Naive B cell (primary cell): ENCODE results near the gene GNA12. TPM values are rescaled to one million over a fixed set of nuclear protein-coding genes. Genes with fewer than 3 reads are reported as not detected.

Source experiments
- ATAC-seq, 2 donors: fragments of 150-1000 bp; cut with Tn5 transposase; 2 replicates each; pipeline ENCODE4 v1.10.0; 2021; ENCODE audit warnings: low read depth in 2 of 2, mild to moderate bottlenecking in 2 of 2, moderate library complexity in 2 of 2
- DNase-seq: peaks from one replicate; pipeline ENCODE4 v3.0.0; 2022
- H3K27ac Mint-ChIP-seq, 6 donors: one replicate each; pipeline ENCODE4 v1.8.0; 2020 to 2022; ENCODE audit warnings: mild to moderate bottlenecking in 6 of 6, mixed read lengths in 6 of 6, moderate library complexity in 5 of 6, inconsistent platforms in 2 of 6
- H3K27me3 Mint-ChIP-seq, 3 donors: one replicate each; pipeline ENCODE4 v1.8.0; 2021 to 2022; ENCODE audit warnings: mixed read lengths in 3 of 3, mild to moderate bottlenecking in 1 of 3
- H3K36me3 Mint-ChIP-seq, 2 donors: one replicate each; pipeline ENCODE4 v1.8.0; 2020 to 2022; ENCODE audit warnings: mixed read lengths in 2 of 2, inconsistent platforms in 1 of 2, mild to moderate bottlenecking in 1 of 2
- H3K4me1 Mint-ChIP-seq, 3 donors: one replicate each; pipeline ENCODE4 v1.8.0; 2020 to 2022; ENCODE audit warnings: mixed read lengths in 3 of 3, inconsistent platforms in 1 of 3, mild to moderate bottlenecking in 1 of 3, moderate library complexity in 1 of 3
- H3K4me3 Mint-ChIP-seq, 8 donors: one replicate each; pipeline ENCODE4 v1.8.0; 2020 to 2022; ENCODE audit warnings: mild to moderate bottlenecking in 8 of 8, mixed read lengths in 8 of 8, moderate library complexity in 8 of 8, inconsistent platforms in 2 of 8
- H3K9me3 Mint-ChIP-seq, 7 donors: one replicate each; pipeline ENCODE4 v1.8.0; 2020 to 2022; ENCODE audit warnings: mixed read lengths in 7 of 7, mild to moderate bottlenecking in 5 of 7, inconsistent platforms in 2 of 7, moderate library complexity in 1 of 7
- polyA plus RNA-seq, 6 donors: library from polyadenylated mRNA; unstranded; fragments of 300-500 nt; fragmentation: Illumina TruSeq; gene quantifications; one replicate each; pipeline ENCODE4 v1.2.3, GENCODE V29; 2021; ENCODE audit warnings: low read depth in 6 of 6

GNA12 gene
- polyA plus RNA-seq, 6 donors from 2014 or later = 26.6 to 43.8 (median 34.8) TPM

DNA sequence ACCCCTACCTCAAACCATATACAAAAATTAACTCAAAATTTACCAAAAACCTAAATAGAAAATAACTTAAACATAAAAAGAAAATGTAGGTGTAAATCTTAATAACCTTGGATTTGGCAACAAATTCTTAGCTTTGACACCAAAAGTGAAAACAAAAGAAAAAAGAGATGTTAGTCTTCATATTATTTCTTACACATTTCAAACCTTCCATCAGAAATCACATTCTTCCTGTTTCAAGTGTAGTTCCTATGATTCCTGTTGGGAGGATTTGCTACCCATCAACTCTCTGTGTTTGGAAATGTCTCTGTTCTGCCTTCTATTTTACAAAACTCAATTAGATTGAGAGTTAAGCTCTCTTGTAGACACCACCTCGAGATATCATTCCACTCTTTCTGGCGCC is 62.0 kb downstream of the GNA12 start:
- Mint-ChIP-seq H3K9me3 (no peaks in the 10 kb centered on the region), H3K36me3 (peaks cover 14 to 16% of the 10 kb centered on the region in 2 donors), H3K27me3 (no peaks in the 10 kb centered on the region), H3K4me3 (no peak overlapping the region), H3K27ac (peak overlapping the region in 1 of 6 donors; percentile 49), H3K4me1 (peaks cover 15 to 24% (median 17%) of the 10 kb centered on the region in 3 donors)
- ATAC-seq (no peak), DNase-seq (no peak)

DNA sequence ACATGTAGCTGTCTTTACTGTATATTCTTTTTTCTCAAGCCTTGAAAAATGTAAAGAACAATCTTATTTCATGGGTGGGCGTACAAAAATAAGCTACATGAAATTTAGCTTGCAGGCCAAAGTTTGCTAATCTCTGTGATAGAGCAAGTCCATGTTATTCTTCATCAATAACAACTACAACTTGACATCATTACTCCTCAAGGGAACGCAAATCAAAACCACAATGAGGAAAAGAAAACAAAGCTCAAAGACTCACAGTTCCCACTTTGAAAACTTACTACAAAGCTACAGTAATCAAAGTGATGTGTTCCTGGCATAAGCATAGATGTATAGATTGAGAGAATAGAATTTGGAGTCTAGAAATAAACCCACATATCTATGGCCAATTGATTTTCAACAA is 62.5 kb downstream of the GNA12 start:
- H3K27ac Mint-ChIP-seq = peak overlapping the region in 4 of 6 donors; percentile 7 to 88 (median 52)

DNA sequence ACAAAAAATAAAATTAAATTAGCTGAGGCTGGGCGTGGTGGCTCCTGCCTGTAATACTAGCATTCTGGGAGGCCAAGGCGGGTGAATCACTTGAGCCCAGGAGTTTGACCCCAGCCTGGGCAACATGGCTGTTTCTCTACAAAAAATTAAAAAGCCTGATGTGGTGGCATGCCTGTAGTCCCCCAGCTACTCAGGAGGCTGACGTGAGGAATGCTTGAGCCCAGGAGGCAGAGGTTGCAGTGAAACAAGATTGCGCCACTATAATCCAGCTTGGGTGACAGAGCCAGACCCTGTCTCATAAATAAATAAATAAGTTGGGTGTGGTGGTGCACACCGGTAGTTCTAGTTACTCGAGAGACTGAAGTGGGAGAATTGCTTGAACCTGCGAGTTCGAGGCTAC is 65.1 kb downstream of the GNA12 start:
- DNase-seq = no peak
- Mint-ChIP-seq H3K9me3 (no peaks in the 10 kb centered on the region), H3K27me3 (no peaks in the 10 kb centered on the region), H3K4me1 (peaks cover 23 to 25% (median 24%) of the 10 kb centered on the region in 3 donors), H3K36me3 (peaks cover 8 to 18% of the 10 kb centered on the region in 2 donors), H3K4me3 (no peak overlapping the region), H3K27ac (peak overlapping the region in 2 of 6 donors; percentile 60 to 93)
- ATAC-seq = no peak

More for the DNA sequence above, 62.5 kb downstream of the GNA12 start:
- ATAC-seq (peak in 1 of 2 donors; percentile 37), DNase-seq (no peak)
- no peaks in the 10 kb centered on the region for H3K27me3 Mint-ChIP-seq
- H3K4me1 Mint-ChIP-seq = peaks cover 15 to 27% (median 17%) of the 10 kb centered on the region in 3 donors
- H3K4me3 Mint-ChIP-seq = no peak overlapping the region
- H3K36me3 Mint-ChIP-seq = peaks cover 14 to 18% of the 10 kb centered on the region in 2 donors
- no peaks in the 10 kb centered on the region for H3K9me3 Mint-ChIP-seq

DNA sequence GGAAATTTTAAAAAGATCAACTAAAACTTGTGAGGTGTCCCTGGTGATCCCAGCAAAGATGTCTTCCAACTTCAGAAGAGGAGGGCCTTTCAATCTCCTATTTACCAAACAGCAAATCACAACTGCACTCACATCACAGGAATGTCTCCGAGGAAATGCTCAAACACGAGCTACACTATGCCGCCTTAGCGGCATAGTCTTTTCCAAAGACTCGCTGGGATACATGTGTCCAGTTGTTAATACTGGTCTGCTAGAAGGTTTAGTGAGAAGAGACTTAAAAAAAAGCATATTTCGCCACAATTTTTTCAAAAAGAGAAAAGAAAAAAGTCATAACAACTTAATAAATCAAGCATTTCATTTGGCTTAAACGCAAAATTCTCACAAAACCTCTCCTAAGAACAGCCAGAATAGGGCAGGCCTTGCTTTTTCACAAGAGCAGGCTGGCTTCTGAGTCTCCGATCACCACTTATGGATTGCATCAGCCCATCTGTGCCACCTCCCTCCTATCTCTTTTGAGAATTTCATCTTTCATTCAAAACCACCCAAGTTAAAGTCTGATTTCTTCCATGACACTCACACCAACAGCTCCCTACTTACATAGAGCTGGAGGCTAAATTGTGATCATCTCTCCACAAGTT is 66.1 kb downstream of the GNA12 start:
- no peak overlapping the region for H3K4me3 Mint-ChIP-seq
- no peak for ATAC-seq
- H3K9me3 Mint-ChIP-seq = no peaks in the 10 kb centered on the region
- no peaks in the 10 kb centered on the region for H3K27me3 Mint-ChIP-seq
- DNase-seq = no peak
- H3K27ac Mint-ChIP-seq = peak overlapping the region in 5 of 6 donors; percentile 1 to 93 (median 48)
- peaks cover 8 to 18% of the 10 kb centered on the region in 2 donors for H3K36me3 Mint-ChIP-seq
- H3K4me1 Mint-ChIP-seq = peaks cover 25 to 36% (median 34%) of the 10 kb centered on the region in 3 donors

DNA sequence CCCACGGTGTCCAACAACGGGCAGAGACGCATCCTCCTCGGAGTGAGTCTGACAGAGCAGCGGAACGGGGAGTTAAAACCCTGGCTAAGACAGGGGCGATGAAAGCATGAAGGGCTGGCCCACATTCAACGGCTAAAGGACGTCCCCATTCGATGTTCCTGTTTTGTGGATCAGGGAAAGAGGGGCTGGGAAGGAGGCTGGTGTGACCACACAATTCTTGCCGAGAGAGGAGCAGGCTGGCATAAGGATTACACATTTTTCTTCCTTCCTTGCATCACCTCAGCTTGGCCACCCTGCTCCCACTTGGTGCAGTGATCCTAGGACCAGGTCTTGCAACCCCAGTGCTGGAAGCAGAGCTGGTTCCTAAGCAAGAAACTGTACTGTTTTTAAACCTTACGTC is 67.7 kb downstream of the GNA12 start:
- Mint-ChIP-seq H3K36me3 (peaks cover 0 to 10% of the 10 kb centered on the region in 2 donors), H3K4me1 (peaks cover 26 to 42% (median 38%) of the 10 kb centered on the region in 3 donors)
- DNase-seq = no peak

DNA sequence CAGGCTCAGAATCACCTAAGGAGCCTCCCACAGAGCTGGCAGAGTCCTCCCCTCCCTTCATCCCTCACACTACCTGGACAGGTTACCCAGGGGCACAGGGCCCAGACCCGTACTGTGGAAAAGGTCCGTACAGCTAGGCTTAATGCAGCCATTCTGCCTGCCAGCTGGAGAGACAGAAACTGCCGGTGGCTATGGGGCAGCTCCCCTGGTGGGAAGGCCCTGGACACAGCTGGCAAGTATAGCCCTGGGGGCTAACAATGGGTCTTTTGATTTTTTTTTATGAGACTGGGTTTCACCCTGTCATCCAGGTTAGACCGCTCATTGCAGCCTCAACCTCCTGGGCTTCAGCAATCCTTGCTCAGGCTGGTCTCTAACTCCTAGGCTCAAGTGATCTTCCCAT is 68.3 kb downstream of the GNA12 start:
- peaks cover 29 to 46% (median 45%) of the 10 kb centered on the region in 3 donors for H3K4me1 Mint-ChIP-seq
- no peak overlapping the region for H3K4me3 Mint-ChIP-seq
- H3K9me3 Mint-ChIP-seq = no peaks in the 10 kb centered on the region
- DNase-seq (no peak), ATAC-seq (no peak)
- no peaks in the 10 kb centered on the region for H3K27me3 Mint-ChIP-seq
- peak overlapping the region in 5 of 6 donors; percentile 53 to 95 (median 93) for H3K27ac Mint-ChIP-seq
- H3K36me3 Mint-ChIP-seq = peaks cover 0 to 11% of the 10 kb centered on the region in 2 donors

More for the DNA sequence above, 67.7 kb downstream of the GNA12 start:
- Mint-ChIP-seq H3K27ac (peak overlapping the region; percentile 53 to 95 (median 90)), H3K9me3 (no peaks in the 10 kb centered on the region), H3K27me3 (no peaks in the 10 kb centered on the region), H3K4me3 (no peak overlapping the region)
- ATAC-seq = no peak

DNA sequence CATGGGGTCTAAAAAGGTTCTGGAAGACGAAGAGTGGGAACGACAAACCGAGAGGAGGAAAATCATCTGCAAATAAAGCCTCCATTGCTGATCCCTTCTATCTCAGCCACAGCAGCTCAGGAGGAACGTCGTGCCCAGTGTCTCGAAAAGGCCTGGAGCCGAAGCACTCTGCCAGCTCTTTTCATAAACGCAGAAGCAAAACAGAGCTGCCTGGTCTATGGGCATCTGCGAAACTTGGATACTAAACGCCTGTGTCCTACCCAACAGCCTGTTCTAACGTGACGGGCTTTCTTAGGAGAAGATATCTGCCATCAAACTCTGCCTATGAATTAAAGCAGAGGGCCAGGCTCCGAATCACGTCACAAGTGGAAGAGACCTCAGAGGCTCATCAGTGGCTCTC is 68.7 kb downstream of the GNA12 start:
- Mint-ChIP-seq H3K4me3 (no peak overlapping the region), H3K36me3 (peaks cover 0 to 15% of the 10 kb centered on the region in 2 donors), H3K27ac (peak overlapping the region; percentile 85 to 96 (median 93)), H3K4me1 (peaks cover 33 to 50% (median 46%) of the 10 kb centered on the region in 3 donors), H3K27me3 (no peaks in the 10 kb centered on the region), H3K9me3 (peaks cover 0 to 1% (median 0%) of the 10 kb centered on the region in 7 donors)
- ATAC-seq = no peak
- DNase-seq = no peak

DNA sequence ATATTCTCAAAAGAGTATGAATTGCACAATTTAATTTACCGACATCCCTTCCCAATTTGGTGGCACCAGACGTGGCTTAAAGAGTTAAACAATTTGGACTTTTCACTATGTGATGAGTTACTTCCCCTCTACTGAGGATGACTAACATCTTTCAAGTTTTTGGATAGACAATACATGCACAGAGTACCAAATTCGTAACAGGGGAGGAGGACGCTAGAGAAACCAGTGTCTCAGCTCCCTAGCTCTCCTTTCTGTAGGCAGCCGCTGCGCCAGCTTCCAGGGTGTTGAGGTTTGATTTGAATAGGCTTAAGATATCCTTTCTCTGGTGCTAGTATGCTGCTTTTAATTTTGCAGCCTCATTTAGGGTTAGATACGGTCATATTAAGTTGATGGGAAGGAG is 69.2 kb downstream of the GNA12 start:
- Mint-ChIP-seq H3K4me1 (peaks cover 35 to 52% (median 48%) of the 10 kb centered on the region in 3 donors), H3K27me3 (no peaks in the 10 kb centered on the region), H3K9me3 (peaks cover 0 to 1% (median 0%) of the 10 kb centered on the region in 7 donors), H3K27ac (peak overlapping the region; percentile 85 to 96 (median 93)), H3K4me3 (no peak overlapping the region), H3K36me3 (peaks cover 0 to 18% of the 10 kb centered on the region in 2 donors)
- ATAC-seq (no peak), DNase-seq (no peak)

DNA sequence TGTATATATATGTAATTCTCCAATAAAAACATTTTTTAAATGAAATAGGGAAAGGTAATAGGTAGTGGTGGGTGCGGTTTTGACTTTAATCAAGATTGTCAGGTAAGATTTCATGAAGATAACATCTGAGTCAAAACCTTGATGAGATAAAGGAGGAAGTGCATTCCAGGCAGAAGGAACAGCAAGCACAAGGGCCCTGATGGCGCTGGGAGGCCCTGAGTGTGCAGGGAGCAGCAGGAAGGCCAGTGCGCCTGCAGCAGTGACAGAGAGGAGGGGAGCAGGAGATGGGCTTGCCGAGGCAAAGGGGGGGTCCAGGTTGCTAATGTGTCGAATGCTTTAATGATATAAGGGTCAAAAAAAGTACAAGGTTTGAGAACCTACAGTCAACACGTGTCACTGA is 69.8 kb downstream of the GNA12 start:
- H3K4me3 Mint-ChIP-seq = no peak overlapping the region
- H3K9me3 Mint-ChIP-seq = peaks cover 0 to 1% (median 0%) of the 10 kb centered on the region in 7 donors
- H3K27ac Mint-ChIP-seq = peak overlapping the region; percentile 52 to 99 (median 94)
- H3K27me3 Mint-ChIP-seq = no peaks in the 10 kb centered on the region
- H3K4me1 Mint-ChIP-seq = peaks cover 35 to 52% (median 48%) of the 10 kb centered on the region in 3 donors
- H3K36me3 Mint-ChIP-seq = peaks cover 0 to 18% of the 10 kb centered on the region in 2 donors
- DNase-seq = no peak
- no peak for ATAC-seq

DNA sequence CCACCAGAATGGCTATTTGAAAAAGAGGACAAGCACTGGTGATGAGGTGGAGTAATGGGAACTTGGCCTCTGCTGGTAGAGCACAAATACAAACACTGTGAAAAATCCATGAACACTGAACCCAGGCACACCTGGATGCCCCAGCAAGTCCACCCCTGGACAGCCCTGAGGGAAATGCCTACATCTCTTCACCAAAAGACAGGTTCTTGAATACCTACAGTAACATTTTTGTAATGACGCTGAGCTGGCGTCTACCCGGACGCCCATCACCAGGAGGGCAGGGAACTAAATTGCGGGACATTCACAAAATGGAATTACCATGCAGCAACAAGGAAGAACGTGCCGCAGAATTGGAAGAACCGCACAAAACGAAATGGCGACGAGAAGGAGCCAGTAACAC is 70.5 kb downstream of the GNA12 start:
- Mint-ChIP-seq H3K4me3 (peak overlapping the region in 3 of 8 donors; percentile 1 to 44 (median 38)), H3K27me3 (no peaks in the 10 kb centered on the region), H3K9me3 (peaks cover 0 to 1% (median 0%) of the 10 kb centered on the region in 7 donors), H3K4me1 (peaks cover 35 to 52% (median 48%) of the 10 kb centered on the region in 3 donors), H3K27ac (peak overlapping the region; percentile 93 to 99 (median 96)), H3K36me3 (peaks cover 0 to 18% of the 10 kb centered on the region in 2 donors)
- DNase-seq (no peak), ATAC-seq (no peak)

DNA sequence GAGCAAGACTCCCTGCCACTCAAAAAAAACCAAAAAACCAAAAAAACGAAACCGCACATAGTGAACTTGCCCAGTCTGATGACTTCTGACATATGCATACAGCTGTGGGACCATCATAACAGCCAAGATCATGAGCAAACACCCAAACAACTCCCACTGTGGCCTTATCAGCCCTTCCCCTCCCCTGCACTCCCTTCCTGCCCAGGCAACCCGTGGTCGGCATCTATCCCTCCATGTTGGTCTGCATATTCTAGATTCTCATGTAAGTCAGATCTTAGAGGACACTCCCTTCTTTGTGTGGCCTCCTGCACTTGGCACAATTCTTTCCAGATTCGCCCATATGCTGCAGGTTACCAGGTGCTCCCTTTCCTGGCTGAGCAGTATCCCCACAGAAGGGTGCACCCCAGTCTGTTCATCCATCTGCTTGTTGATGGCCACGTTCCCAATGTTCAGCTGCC is 72.8 kb downstream of the GNA12 start:
- ATAC-seq (no peak), DNase-seq (peak; percentile 13)
- peaks cover 31 to 51% (median 48%) of the 10 kb centered on the region in 3 donors for H3K4me1 Mint-ChIP-seq
- H3K36me3 Mint-ChIP-seq = peaks cover 0 to 12% of the 10 kb centered on the region in 2 donors
- H3K27me3 Mint-ChIP-seq = no peaks in the 10 kb centered on the region
- peak overlapping the region; percentile 47 to 98 (median 92) for H3K27ac Mint-ChIP-seq
- peaks cover 0 to 1% (median 0%) of the 10 kb centered on the region in 7 donors for H3K9me3 Mint-ChIP-seq
- H3K4me3 Mint-ChIP-seq = peak overlapping the region in 1 of 8 donors; percentile 30

DNA sequence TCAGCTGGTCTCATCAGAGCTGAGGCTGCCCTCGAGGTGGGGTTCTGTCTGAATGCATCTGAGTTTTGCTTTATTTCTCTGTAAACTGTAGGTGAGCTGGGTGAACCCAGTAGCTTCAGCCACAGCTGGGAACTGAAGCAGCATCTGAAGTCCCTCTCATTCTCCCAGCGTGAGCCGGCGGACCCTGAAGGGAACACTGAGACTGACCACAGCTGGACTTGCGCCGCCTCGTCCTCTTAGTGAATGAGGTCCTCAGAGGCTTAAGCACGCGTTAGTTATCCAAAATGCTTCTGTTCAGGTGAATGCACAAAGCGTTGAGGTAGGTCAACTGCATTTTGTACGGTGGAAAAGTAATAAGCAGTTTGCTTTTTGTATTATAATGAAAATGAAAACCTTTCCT is 79.5 kb downstream of the GNA12 start:
- DNase-seq = no peak
- Mint-ChIP-seq H3K4me1 (peaks cover 11 to 22% (median 15%) of the 10 kb centered on the region in 3 donors), H3K27me3 (no peaks in the 10 kb centered on the region), H3K9me3 (no peaks in the 10 kb centered on the region), H3K4me3 (no peak overlapping the region), H3K27ac (peak overlapping the region in 1 of 6 donors; percentile 69), H3K36me3 (peaks cover 9 to 10% of the 10 kb centered on the region in 2 donors)
- ATAC-seq = no peak

DNA sequence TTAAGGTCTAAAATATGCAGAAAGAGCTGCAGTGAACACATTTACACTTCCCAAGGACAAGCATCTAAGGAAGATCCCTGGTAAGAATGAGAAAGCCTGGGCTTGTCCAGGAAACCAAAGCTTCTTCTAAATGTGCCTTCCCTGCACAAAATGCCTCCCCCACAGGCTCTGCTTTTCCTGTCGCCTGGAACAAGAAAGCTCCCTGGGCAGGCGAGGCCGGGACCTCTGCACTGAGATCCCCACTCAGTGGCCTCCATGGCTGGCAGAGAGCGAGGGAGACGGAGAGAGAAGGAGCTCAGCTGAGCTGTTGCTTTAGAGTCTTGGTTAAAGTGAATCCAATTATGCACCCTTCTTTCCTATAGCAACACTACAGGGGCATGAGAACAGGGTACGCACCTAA is 80.5 kb downstream of the GNA12 start:
- H3K4me3 Mint-ChIP-seq = no peak overlapping the region
- ATAC-seq = no peak
- H3K27me3 Mint-ChIP-seq = no peaks in the 10 kb centered on the region
- no peaks in the 10 kb centered on the region for H3K9me3 Mint-ChIP-seq
- DNase-seq = no peak
- peaks cover 9 to 14% of the 10 kb centered on the region in 2 donors for H3K36me3 Mint-ChIP-seq
- H3K4me1 Mint-ChIP-seq = peaks cover 13 to 24% (median 19%) of the 10 kb centered on the region in 3 donors
- peak overlapping the region in 2 of 6 donors; percentile 47 to 59 for H3K27ac Mint-ChIP-seq
